AG09319 (cell line): ENCODE data around the gene PXDN.
"Not testable (repeated sequence)": the region's sequence is repeated elsewhere in the genome, so short reads cannot be mapped to it uniquely, and the experiment has no call there.

Experiments used
- DNase-seq: peaks from one replicate; pipeline ENCODE4 v3.0.0-alpha.2; 2010; ENCODE audit warnings: low read depth; ENCODE audit errors: extremely low read depth
- CTCF ChIP-seq: IDR thresholded peaks from 2 replicates; pipeline ENCODE4 v1.5.1; 2011; ENCODE audit warnings: low read depth, mild to moderate bottlenecking, inconsistent platforms, low read length, moderate library complexity

Gene PXDN

GRCh38 chr2:1782514-1782913 lies 38.2 kb upstream of the PXDN start:
- TF ChIP-seq CTCF = no peak
- DNase-seq = no peak

- no peak for DNase-seq
- no peak for TF ChIP-seq CTCF
Observed at GRCh38 chr2:1781291-1782080, 37.2 kb upstream of the PXDN start.

GRCh38 chr2:1780693-1781092 lies 36.4 kb upstream of the PXDN start:
- no peak for TF ChIP-seq CTCF
- DNase-seq = no peak

GRCh38 chr2:1780054-1780453 lies 35.7 kb upstream of the PXDN start:
- DNase-seq = not testable (repeated sequence)

- no peak for TF ChIP-seq CTCF
- no peak for DNase-seq
Observed at GRCh38 chr2:1778566-1778965, 34.3 kb upstream of the PXDN start.

- TF ChIP-seq CTCF = no peak
- DNase-seq = no peak
Observed at GRCh38 chr2:1777781-1778180, 33.5 kb upstream of the PXDN start.

GRCh38 chr2:1777156-1777555 lies 32.8 kb upstream of the PXDN start:
- no peak for DNase-seq

More at GRCh38 chr2:1777156-1777555, 32.8 kb upstream of the PXDN start:
- TF ChIP-seq CTCF = no peak
